PC-3 (cell line): ENCODE data around the gene LRRC71. TPM values are rescaled to one million over a fixed set of nuclear protein-coding genes. Genes with fewer than 3 reads are reported as not detected.

Experiments
- ATAC-seq: fragments of 200-7000 bp; cut with Tn5 transposase; 2 replicates; pipeline ENCODE4 v1.9.1; 2020; ENCODE audit warnings: mild to moderate bottlenecking, moderate library complexity
- BruUV-seq: library from RNA; stranded (reverse); fragments of 400-500 nt; replicated peaks from 2 replicates; lab custom pipeline; 2021; lab: Mats Ljungman, UMichigan
- CTCF ChIA-PET: fragments of 300-600 bp; sonication (Branson Sonifier 250); formaldehyde crosslinking; loops from one replicate; lab custom pipeline; 2022; ENCODE audit warnings: antibody characterized with exemption; lab: Charles Lee
- POLR2A ChIA-PET: fragments of 300-600 bp; sonication (Branson Sonifier 250); formaldehyde crosslinking; loops from one replicate; lab custom pipeline; 2022; ENCODE audit warnings: antibody characterized with exemption; ENCODE audit not compliant: unreplicated experiment; lab: Charles Lee
- DNase-seq: peaks from one replicate; pipeline ENCODE4 v3.0.0-alpha.2; 2015
- H2AFZ ChIP-seq: fragments of 300-600 bp; sonication (generic); 2 replicates; pipeline ENCODE4 v1.6.0; 2016; ENCODE audit warnings: antibody characterized with exemption, low read length
- H3F3A ChIP-seq: fragments of 300-600 bp; sonication (generic); one replicate; pipeline ENCODE4 v1.6.0; 2017; ENCODE audit warnings: antibody characterized with exemption, low read length, control low read depth, mild to moderate bottlenecking; ENCODE audit not compliant: unreplicated experiment
- H3K27ac ChIP-seq: fragments of 300-600 bp; sonication (generic); 2 replicates; pipeline ENCODE4 v1.5.1; 2016; ENCODE audit warnings: mild to moderate bottlenecking, low read length
- H3K27me3 ChIP-seq: fragments of 300-600 bp; sonication (generic); 2 replicates; pipeline ENCODE4 v1.6.1; 2016; ENCODE audit warnings: low read length, mixed read lengths
- H3K36me3 ChIP-seq: fragments of 300-600 bp; sonication (generic); 2 replicates; pipeline ENCODE4 v1.6.1; 2016; ENCODE audit warnings: low read depth, mixed run types, low read length, mixed read lengths
- H3K4me1 ChIP-seq: fragments of 300-600 bp; sonication (generic); 2 replicates; pipeline ENCODE4 v1.5.1; 2016; ENCODE audit warnings: low read length; ENCODE audit not compliant: insufficient read depth
- H3K4me2 ChIP-seq: fragments of 300-600 bp; sonication (generic); 2 replicates; pipeline ENCODE4 v1.6.0; 2016; ENCODE audit warnings: low read length
- H3K4me3 ChIP-seq: fragments of 300-600 bp; sonication (generic); 2 replicates; pipeline ENCODE4 v1.5.1; 2016; ENCODE audit warnings: mild to moderate bottlenecking, low read length, mixed read lengths
- H3K79me2 ChIP-seq: fragments of 300-600 bp; sonication (generic); 2 replicates; pipeline ENCODE4 v1.6.1; 2017; ENCODE audit warnings: low read length, mixed read lengths
- H3K9ac ChIP-seq: fragments of 300-600 bp; sonication (generic); 2 replicates; pipeline ENCODE4 v1.6.0; 2016; ENCODE audit warnings: mild to moderate bottlenecking, low read length
- H3K9me2 ChIP-seq: fragments of 300-600 bp; sonication (generic); replicated peaks from 2 replicates; pipeline ENCODE4 v1.6.1; 2016; ENCODE audit warnings: mixed run types, low read length, mixed read lengths
- H3K9me3 ChIP-seq: fragments of 300-600 bp; sonication (generic); 2 replicates; pipeline ENCODE4 v1.6.1; 2016; ENCODE audit warnings: low read length, mixed read lengths
- H4K20me1 ChIP-seq: fragments of 300-600 bp; sonication (generic); 2 replicates; pipeline ENCODE4 v1.6.1; 2016; ENCODE audit warnings: low read length, mixed read lengths
- CTCF ChIP-seq: fragments of 300-600 bp; sonication (generic); conservative IDR thresholded peaks from 2 replicates; pipeline ENCODE4 v1.5.1; 2017; ENCODE audit warnings: antibody characterized with exemption, low read depth, mild to moderate bottlenecking, low read length
- EZH2 ChIP-seq: fragments of 300-600 bp; sonication (generic); IDR thresholded peaks from one replicate; pipeline ENCODE4 v1.6.1; 2017; ENCODE audit warnings: antibody characterized with exemption, mild to moderate bottlenecking, low read length; ENCODE audit not compliant: unreplicated experiment
- EZH2phosphoT487 ChIP-seq: fragments of 300-600 bp; sonication (generic); IDR thresholded peaks from 2 replicates; pipeline ENCODE4 v1.6.1; 2018; ENCODE audit warnings: mild to moderate bottlenecking, antibody characterized with exemption, low read length, borderline replicate concordance
- intact Hi-C: fragments of 100-400 bp; cut with micrococcal nuclease; formaldehyde crosslinking; loops from 2 replicates; pipeline ENCODE4 v1.9.0; 2023
- total RNA-seq: library from RNA; depleted of rRNA; stranded (reverse); fragments of >200 nt; gene quantifications from 2 replicates; pipeline ENCODE4 v1.2.3, GENCODE V29; 2014

LRRC71 gene
- total RNA-seq, 1 experiment from 2014 or later: 0.11 TPM

- no TSS peak for BruUV-seq
- Histone ChIP-seq H3K27me3 (no peaks in the 10 kb centered on the region), H3K4me1 (no peaks in the 10 kb centered on the region), H3K79me2 (no peaks in the 10 kb centered on the region), H3K9ac (no peak overlapping the region), H3K27ac (no peak overlapping the region), H3K36me3 (no peaks in the 10 kb centered on the region), H3K9me3 (no peaks in the 10 kb centered on the region), H3F3A (no peaks in the 10 kb centered on the region), H3K4me2 (no peak overlapping the region), H3K4me3 (no peak overlapping the region), H3K9me2 (no peaks in the 10 kb centered on the region), H2AFZ (no peak overlapping the region), H4K20me1 (no peaks in the 10 kb centered on the region)
- ChIA-PET CTCF (interaction anchor here (0.5 kb wide), 1 partner anchor 42 kb away, joined by 3 read pairs; no protein-coding TSS in a partner anchor), POLR2A (no interaction called here)
- ATAC-seq (no peak), DNase-seq (no peak)
- no peak for TF ChIP-seq EZH2
- no peak for TF ChIP-seq EZH2phosphoT487
- no peak for TF ChIP-seq CTCF
- intact Hi-C loops: no loop called here
Observed at GRCh38 chr1:156880473-156880872, 40.0 kb upstream of the LRRC71 start.

DNA sequence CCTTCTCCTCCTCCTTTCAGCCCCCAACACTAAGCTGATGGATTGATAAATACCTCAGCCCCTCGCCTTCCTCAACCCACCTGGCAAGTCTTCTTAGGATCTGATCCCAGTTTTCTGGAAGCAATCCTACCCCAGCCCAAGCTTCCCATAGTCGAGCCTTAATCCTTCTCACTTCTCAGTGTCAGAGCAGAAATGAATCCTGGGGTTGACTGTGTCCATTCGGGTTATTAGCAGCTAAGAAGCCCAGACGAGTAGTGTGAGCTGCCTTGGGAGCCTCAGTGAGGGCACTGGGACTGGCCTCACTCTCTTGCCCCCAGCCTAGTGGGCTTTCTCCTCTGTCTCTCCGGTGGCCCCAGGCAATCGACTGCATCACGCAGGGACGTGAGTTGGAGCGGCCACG lies 39.3 kb upstream of the LRRC71 start:
- DNase-seq (no peak), ATAC-seq (no peak)
- Histone ChIP-seq H3K9ac (no peak overlapping the region), H3K9me2 (no peaks in the 10 kb centered on the region), H3K27me3 (no peaks in the 10 kb centered on the region), H3K27ac (no peak overlapping the region), H3K9me3 (no peaks in the 10 kb centered on the region), H2AFZ (no peak overlapping the region), H4K20me1 (no peaks in the 10 kb centered on the region), H3K79me2 (no peaks in the 10 kb centered on the region), H3K4me3 (no peak overlapping the region), H3K36me3 (no peaks in the 10 kb centered on the region), H3F3A (no peaks in the 10 kb centered on the region), H3K4me1 (no peaks in the 10 kb centered on the region), H3K4me2 (no peak overlapping the region)
- ChIA-PET POLR2A (no interaction called here), CTCF (no interaction called here)
- intact Hi-C loops: no loop called here
- TF ChIP-seq EZH2: no peak
- no peak for TF ChIP-seq EZH2phosphoT487
- TF ChIP-seq CTCF: no peak
- no TSS peak for BruUV-seq

DNA sequence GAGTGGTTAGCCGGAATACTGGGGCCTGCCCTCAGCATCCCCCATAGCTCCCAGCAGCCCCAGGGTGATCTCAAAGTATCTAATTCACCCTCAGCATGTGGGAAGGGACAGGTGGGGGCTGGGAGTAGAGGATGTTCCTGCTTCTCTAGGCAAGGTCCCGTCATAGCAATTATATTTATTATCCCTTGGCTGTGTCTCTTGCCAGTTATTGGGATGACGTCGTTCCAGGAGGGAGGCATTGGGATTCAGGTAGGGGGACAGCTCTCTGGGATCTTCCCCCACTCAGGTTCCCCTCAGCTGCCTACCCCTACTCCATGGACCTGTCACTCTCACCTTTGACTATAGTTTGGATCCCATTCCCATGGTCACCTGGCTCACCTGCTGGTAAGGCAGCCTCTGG lies 38.8 kb upstream of the LRRC71 start:
- TF ChIP-seq EZH2: no peak
- no peak for TF ChIP-seq CTCF
- TF ChIP-seq EZH2phosphoT487: no peak
- Histone ChIP-seq H3K27ac (no peak overlapping the region), H3K27me3 (no peaks in the 10 kb centered on the region), H3K36me3 (no peaks in the 10 kb centered on the region), H4K20me1 (no peaks in the 10 kb centered on the region), H3K9me3 (no peaks in the 10 kb centered on the region), H3K9me2 (no peaks in the 10 kb centered on the region), H3F3A (no peaks in the 10 kb centered on the region), H3K4me3 (no peak overlapping the region), H3K4me2 (no peak overlapping the region), H3K9ac (no peak overlapping the region), H3K79me2 (no peaks in the 10 kb centered on the region), H3K4me1 (no peaks in the 10 kb centered on the region), H2AFZ (no peak overlapping the region)
- intact Hi-C loops: no loop called here
- DNase-seq (no peak), ATAC-seq (no peak)
- ChIA-PET POLR2A (no interaction called here), CTCF (no interaction called here)
- BruUV-seq: no TSS peak
